GM21619 (cell line): ENCODE measurements around the gene FEM1A.
"Not testable (repeated sequence)": the region's sequence is repeated elsewhere in the genome, so short reads cannot be mapped to it uniquely, and the experiment has no call there.

Experiments
- ATAC-seq: cut with Tn5 transposase; IDR thresholded peaks from one replicate; pipeline ENCODE4 v1.9.1; 2021; ENCODE audit not compliant: unreplicated experiment

FEM1A gene

DNA sequence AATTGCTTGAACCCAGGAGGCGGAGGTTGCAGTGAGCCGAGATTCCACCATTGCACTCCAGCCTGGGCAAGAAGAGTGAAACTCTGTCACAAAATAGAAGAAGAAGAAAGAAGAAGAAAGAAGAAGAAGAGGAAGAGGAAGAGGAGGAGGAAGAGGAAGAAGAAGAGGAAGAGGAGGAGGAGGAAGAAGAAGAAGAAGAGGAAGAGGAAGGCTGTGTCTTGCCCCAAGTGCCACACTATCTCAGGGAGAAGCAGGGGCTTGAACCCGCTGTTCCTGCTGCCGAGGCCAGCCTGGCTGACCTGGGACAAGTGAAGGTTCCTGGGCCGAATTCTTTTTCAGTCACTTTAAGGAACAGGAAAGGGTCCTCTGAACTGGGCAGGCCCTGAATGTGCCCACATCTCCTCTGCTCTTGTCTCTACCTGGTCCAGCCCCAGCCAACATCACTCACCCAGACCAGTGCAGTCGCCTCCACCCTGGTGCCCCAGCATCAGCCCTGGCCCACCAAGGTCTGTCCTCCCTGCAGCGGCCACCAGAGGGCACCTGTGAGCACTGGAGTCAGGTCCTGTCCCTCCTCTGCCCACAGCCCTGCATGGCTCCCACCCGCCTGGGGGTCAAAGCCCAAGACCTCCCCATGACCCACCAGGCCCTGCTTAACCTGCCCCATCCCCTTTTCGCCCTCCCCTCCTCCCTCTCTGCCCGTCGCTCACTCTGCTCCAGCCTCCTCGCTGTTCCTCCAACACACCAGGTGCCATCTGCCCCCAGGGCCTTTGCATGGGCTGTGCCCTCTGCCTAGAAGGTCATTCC lies 20.0 kb downstream of the FEM1A start:
- no peak for ATAC-seq

- no peak for ATAC-seq
These were observed 23.3 kb downstream of the FEM1A start for GRCh38 chr19:4814625-4815425.

DNA sequence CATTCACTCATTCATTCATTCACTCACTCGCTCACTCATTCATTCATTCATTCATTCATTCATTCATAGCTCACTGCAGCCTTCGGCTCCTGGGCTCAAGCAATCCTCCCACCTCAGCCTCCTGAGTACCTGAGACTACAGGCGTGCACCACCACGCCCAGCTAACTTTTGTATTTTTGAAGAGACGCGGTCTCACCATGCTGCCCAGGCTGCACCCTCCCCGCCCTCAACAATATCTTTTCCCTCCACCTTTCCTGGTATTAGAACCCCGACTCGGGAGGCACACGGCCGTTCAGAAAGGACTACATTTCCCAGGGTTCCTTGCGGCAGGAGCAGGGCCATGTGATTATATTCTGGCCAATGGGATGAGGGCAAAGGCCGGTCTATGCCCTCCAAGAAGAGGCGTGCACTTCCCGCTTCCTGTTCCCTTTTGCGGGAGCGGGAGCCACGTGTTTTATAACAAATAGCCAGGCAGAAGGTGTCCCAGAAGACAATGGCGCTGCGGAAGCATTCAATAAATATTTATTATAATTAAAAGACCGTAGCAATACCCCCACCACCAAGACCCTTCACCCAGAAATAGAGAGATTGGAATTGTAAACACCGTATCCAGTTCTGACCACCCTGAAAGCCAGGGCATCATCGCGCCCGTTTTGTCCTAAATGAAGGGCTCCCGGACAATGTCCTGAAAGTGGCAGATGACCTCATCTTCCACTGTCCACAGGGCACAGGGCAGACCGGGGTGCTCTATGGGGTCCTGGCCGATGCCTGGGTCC lies 24.1 kb downstream of the FEM1A start:
- ATAC-seq = no peak

DNA sequence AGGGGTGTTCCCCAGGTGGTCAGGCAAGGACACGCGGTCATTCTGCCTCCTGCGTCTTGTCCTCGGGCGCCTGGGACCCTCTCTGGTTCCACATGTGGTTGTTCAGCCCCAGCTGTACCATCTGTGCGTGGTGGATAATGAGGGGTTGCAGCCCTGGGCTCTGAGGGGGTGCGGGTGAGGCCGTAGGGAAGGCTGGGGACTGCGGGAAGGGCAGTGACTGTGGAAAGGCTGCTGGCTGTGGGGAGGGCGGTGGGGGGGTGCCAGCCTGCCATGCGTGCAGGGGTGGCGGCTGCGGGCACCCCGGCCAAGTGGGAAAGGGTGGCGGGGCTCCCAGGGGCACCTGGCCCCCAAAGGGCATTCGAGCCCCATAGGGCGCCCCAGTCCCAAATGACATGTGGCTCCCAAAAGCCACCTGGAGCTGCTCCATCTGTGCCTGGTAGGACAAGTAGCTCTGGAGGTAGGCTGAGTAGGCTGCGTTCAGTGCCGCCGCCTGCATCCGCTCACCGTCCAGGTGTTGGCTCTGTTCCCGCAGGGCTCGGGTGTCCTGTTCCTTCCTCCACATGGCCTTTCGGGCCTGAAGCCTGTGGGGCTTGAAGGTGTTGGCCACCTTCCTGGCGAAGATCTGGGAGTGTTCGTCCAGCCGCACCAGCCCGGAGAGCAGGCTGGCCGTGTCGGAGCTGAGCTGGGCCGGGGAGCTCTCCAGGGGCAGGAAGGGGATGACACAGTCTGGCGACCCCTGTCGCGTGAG lies 24.8 kb downstream of the FEM1A start:
- no peak for ATAC-seq

DNA sequence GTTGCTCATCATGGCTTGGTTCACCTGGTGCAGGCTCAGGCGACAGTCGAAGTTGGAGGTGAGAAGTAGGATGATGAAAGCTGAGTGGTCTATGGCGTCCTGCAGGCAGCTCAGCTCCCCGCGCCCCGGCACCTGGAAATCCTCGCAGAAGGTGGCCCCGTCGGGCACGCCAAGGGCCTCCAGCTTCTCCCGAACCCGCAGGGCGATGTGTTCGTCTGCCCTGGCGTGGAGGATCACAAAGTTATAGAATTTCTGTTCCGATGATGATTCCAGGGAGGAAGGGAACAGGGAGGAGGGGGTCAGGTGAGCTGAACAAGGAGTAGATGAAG lies 25.4 kb downstream of the FEM1A start:
- ATAC-seq = no peak

- no peak for ATAC-seq
These were observed 26.1 kb downstream of the FEM1A start for GRCh38 chr19:4817467-4818277.

DNA sequence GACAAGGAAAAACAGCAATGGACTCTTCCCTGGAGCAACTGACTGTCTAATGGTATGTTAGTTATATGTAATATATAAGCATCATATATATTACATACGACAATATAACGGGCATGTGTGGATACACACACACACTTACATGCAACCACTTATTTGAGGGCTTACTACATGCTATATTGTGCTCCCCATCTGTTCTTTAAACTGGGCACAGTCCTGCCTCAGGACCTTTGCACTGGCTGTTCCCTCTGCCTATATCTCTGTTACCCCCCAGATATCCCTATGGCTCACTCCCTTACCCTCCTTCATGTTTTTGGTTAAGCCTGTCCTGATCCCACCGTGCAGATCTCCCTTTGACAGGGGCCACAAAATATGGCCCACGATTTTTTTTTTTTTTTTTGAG lies 29.7 kb downstream of the FEM1A start:
- ATAC-seq = no peak

- not testable (repeated sequence) for ATAC-seq
These were observed 30.8 kb downstream of the FEM1A start for GRCh38 chr19:4822354-4822753.

- ATAC-seq = no peak
These were observed 32.0 kb downstream of the FEM1A start for GRCh38 chr19:4823577-4823976.

DNA sequence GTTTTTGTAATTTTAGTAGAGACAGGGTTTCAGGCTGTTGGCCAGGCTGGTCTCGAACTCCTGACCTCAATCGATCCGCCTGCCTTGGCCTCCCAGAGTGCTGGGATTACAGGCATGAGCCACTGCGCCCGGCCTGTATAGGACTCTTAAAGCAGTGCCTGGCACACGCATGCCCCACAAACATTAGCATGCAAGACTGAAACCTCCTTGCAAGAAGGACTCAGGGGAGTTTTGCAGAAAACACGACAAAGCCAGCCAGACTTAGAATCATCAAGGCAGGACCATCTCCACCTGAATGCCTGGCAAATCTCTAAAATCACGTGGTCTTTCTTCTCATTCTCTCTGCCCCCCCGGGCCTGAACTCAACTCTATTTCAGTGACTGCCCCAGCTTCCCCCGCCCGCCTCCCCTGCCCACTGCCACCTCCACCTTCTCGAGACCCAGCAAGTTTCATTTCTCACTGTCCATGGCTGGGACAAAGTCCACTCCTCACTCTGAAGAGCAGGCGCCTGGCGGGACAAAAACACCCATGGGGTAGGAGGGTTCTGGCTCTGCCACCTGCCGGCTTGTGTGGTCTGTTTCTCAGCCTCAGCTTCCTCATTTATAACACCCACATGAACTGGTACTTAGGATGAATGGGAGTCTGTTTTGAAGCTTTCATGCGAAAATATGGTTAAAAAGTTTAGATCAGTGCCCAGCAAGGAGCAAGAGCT lies 37.6 kb downstream of the FEM1A start:
- no peak for ATAC-seq

DNA sequence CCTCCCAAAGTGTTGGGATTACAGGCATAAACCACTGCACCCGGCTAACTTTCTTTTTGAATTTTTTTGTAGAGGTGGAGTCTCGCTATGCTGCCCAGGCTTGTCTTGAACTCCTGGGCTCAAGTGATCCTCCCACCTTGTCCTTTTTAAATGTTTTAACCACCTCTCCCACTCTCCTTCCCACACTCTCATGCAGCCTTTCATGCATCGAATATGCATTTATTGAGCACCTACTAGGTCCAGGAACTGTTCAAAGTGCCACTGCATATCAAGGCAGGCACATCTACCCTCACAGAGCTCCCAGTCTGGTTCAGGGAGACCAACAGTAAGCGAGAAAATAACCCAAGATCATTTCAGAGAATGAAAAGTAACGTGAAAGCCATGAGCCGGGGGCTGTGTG lies 38.8 kb downstream of the FEM1A start:
- ATAC-seq = no peak

- ATAC-seq = no peak
These were observed 39.3 kb downstream of the FEM1A start for GRCh38 chr19:4830768-4831265.

DNA sequence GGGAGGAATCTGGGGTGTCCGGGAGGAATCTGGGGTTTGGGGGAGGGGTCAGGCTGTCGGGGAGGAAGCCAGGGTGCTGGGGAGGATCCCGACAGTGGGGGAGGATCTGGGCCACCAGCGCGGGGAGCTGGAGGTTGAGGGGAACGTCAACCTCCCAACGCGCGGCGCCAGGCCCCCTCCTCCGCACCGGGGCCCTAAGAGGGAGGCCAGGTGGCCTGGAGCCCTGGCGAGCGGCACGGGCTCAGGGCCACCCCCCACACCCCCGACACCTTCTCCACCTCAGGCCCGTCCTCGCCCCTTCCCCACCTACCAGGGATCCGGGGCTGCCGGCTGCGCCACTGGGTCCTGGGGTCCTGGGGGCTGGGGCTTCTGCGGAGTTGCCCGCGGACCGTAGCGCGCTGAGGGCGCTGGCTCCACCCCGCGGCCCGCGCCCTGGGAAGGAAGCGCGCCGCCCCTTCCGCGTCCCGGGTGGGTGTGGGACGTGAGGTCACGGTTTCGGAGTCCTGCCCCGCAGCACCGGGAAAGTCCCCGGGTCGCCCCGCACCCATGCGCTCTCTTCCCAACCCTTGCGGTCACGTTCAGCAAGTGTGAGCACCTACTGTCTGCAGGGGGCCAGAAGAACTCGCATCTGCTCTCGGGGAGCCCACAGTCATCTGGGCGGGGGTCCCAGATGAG lies 39.9 kb downstream of the FEM1A start, which contains the start of gene TICAM1:
TICAM1 (minus strand) TSS at position 409 of the 675 bp plus-strand sequence. CDS start 13,335 bp downstream, outside the sequence.
- peak; percentile 55 for ATAC-seq

- not testable (repeated sequence) for ATAC-seq
These were observed 40.4 kb downstream of the FEM1A start for GRCh38 chr19:4831979-4832340.

DNA sequence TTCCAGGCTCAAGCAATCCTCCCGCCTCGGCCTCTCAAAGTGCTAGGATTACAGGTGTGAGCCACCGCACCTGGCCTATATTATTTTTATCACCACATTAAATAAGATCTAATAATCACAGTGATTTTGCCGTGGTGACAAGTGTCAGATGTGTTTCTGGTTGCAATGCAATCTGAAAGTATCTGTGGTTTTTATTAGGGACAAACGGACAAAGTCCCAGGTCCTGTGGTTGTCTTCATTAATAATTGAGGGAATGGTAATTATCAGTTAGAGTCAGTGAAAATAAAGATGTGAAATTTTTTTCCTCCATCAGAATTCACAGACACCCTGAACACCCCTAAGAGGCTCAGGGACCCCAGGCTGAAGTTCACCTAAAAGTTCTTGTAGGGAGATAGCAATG lies 41.2 kb downstream of the FEM1A start:
- ATAC-seq = no peak

- ATAC-seq = no peak
These were observed 47.7 kb downstream of the FEM1A start for GRCh38 chr19:4839192-4839591.

DNA sequence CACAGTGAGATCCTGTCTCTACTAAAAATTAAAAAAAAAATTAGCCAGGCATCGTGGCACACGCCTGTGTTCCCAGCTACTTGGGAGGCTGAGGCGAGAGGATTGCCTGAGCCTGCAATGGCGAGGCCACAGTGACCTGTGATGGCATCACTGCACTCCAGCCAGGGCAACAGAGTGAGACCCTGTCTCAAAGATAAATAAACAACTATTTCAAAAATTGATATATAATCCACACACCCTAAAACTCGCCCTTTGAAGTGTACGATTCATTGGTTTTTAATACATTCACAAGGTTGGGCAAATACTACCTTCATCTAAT lies 52.1 kb downstream of the FEM1A start:
- ATAC-seq = no peak

DNA sequence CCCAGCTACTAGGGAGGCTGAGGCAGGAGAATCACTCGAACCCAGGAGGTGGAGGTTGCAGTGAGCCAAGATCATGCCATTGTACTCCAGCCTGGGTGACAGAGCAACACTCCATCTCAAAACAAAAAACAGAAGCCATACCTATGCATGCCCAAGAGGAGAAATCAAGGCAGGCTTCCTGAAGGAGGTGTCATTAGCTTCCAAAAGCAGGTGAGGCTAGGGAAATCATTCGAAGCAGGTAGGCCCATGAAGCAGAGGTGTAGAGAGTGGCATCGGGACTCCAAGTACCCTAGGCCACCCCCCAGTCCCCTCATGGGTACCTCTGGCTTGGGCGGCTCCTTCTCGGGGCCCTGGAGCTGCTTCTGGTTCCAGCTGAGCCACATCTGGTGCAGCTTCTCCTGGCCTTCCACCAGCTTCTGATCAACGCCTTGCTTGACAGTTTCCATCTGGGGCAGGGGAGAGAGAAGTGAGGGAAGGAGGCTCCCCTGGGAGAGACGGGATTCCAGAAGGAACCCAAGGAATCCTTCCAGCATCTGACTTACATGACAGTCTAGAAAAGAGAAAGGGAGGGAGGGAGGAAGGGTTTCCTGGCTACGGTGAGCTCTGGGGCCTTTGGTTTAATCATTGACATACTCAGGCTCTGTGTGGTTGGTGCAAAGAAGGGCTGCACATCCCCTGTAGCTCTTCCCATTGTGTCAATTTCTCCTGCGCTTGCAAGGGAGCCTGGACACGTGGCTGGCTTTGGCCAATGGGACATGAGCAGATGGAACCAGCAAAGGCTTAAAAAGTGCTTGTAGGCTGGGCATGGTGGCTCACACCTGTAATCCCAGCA lies 53.0 kb downstream of the FEM1A start:
- no peak for ATAC-seq
